Endometrium (tissue), 2 donors: ENCODE data around the gene LIMD2.

Experiments used
- FAIRE-seq: peaks from 2 replicates; lab custom pipeline; 2012; peaks lifted over from hg19 to GRCh38; lab: Jason Lieb, UNC
- donor health status: control.
- donor health status: control.

The LIMD2 gene

DNA sequence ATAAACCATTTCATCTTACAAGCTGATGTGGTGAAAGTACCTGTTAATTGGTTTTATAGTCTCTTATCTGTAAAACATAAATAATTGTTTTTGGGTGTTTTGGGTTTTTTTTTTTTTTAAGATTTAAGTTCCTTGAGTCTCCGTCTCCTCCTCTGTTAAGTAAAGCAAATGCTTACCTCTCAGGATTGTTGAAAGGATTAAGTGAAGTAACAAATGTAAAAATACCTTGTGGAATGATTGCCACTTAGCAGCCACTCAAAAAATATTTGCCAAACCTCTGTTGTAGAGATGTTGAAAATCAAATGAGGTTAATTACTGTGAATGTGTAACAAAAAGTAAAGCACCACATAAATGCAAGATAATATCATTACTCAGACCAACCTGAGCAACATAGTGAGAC lies 19.2 kb downstream of the LIMD2 start:
- no peak for FAIRE-seq

DNA sequence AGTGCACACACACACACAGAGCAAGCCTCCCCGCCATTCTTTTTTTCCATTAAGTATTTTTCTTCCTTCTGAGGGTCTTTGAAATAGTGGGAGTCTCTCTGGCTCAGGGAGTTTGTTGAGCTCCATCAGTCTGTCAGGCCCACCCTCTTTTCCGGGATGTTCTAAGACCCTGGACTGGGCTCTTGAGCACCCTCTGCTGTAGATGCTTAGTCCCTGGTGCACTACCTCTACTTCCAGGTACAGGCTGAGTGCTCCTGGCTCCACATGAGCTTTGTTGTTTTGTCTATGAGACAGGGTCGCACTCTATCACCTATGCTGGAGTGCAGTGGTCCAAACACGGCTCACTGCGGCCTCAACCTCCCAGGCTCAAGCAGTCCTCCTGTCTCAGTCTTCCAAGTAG lies 20.7 kb downstream of the LIMD2 start:
- no peak for FAIRE-seq

DNA sequence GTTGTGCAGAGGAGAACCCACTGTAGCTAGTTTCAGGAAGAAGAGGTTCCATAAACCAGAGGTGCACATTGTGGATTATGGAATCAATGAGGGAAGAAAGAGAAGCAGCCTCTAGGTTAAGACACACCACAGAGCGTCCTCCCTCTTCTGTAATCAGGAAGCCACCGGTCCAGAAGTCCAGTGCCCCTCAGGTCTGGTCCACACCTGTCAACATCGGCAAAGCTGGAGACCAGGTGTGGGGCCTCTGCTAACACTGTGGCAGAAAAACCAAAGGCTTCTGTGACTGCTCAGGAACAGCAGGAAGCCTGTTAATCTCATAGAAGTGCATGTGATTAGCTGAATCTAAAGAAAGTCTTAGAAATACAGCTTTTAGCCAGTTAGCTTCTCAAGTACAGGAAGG lies 23.3 kb downstream of the LIMD2 start:
- FAIRE-seq, result no peak

DNA sequence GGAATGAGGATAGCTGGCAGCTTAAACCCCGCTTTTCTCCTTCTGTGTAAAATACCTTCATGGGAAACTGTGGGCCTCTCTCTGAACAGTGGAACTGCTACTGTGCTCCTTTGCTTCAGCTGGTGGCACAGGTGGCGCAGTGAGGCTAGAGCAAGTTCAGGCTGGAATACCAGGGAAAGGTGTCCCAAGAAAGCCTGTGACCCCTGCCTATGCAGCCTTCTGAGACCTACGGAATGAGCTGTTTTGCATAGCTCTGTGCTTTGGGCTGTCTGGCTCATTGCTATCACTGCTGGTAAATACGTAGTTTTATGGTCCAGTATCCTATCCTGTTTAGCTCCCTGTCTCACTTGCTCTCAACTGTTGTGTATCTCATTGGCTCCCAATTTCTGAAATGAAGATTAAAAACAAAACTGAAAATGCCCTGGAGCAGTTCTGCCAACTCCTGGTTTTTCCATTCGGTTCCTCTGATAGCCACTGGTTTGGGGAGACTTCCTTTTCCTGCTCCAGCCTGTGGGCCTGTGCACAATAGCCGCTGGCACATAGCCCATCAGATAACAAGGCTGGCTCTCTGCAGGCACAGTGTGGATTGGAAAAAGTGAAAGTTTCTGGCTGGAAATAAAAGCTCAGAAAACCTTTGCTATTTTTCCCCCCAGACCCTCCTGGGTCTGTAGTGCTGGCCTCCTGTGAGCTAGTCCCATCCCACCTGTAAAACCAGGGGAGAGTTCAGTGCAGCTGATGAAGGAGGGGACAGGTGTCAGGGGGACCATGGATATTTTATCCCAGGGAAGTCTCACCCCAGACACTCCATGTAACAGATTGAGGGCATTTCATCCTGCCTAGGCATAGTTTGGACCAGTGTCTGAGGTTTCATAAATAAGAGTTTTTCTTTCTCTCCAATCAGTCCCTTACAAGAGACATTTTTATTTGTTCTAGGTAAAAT lies 24.0 kb downstream of the LIMD2 start:
- no peak for FAIRE-seq

DNA sequence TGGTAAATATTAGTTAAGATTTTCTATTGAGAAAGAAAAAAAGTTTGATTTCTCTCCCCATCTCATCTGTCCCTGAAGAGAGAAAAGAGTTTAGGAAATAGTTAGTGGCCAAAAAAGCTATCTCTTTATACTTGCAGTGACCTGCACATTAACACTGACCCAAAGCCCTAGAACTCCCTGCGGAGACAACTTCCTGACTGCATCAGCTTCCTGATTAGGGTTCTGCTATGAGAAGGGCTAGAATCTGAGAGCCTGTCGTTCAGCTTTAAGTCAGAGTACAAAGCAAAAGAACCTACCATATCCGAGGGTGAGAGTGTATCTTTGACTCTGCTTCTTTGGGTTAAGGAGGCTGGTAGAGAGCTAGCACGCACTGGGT lies 24.7 kb downstream of the LIMD2 start:
- FAIRE-seq, result no peak

DNA sequence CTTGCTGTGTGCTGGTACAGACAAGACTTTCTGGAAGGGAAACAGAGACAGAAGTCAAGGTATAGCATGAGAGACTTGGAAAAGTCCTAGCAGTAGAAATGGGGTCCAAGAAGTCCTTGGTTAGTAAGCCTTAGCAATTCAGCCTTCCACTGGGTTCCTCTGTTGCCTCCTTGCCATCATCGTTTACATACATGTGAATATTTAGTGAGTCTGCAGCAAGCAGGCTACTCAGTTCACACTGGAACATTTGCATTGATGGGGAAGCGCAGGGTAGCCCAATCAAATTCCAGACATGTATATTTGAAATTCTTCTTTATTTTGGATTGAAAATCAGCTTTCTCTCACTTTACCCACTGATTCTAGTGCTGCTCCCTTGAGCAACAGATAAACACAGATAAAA lies 27.1 kb downstream of the LIMD2 start:
- no peak for FAIRE-seq

DNA sequence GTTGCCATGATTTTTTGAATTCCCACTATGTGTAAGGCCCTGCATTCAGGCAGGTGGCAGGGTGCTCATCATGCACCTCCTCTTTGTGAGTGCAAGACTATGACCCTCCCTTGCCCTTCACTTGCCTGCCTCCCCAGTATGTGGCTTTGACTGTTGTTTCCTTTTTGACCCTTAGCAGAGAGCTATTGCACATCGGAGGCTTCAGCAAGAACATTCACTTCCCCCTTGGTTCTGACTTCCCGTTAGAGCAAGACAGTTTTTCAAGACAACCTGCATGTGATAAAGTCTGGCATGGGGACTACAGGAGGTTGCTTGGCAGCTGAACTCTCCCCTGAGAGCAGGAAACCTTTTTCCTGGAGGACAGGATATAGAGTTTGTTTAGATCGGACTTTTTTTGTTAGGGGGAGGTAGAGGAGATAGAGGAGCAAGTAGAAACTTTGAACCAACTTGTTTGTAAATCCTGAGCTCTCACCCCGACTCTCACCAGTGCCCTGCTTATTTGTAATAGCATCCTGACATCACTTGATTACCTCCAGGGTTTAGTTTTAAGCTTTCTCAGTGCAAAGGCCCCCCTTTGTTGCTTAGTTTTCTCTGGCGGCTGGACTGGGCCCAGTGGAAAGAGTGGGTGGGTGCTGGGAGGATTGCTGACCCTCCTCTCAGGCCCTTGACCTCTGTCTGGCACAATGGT lies 34.3 kb downstream of the LIMD2 start:
- FAIRE-seq, result no peak

DNA sequence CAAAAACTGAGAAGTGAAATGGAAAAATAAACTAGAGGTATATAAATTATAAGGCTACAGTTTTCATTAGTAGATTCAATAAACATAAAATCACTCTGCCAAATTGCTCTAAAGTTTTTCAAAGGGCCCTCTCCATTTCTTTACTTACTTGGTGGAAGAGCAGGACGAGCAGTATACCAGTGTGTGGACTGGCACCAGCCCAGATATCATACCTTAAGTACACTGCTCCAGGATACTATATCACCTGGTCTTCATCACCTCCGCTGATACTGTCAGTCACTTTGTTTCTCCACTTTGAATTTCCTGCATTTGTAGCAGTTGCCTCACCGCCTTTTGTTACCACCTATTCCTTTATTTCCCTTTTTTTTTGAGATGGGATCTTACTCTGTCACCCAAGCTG lies 40.1 kb downstream of the LIMD2 start:
- FAIRE-seq, result no peak

DNA sequence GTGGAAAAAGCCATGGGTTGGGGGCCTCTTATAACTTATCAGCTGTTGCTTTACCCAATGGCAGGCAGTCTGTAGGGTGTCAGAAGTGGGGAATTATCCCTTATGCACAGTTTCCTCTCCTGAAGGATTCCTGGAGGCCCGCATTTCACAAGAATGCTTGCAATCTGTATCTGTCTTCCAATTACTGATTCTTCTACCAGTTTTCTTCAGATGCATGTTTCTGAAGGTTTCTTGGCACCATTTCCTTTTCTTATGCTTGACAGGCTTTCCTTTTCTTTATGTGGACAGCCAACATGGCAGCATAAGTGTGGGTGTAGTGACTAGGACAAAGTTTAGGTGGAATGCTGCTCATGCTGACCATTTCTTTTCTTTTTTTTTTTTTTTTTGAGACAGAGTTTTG lies 41.6 kb downstream of the LIMD2 start:
- no peak for FAIRE-seq

DNA sequence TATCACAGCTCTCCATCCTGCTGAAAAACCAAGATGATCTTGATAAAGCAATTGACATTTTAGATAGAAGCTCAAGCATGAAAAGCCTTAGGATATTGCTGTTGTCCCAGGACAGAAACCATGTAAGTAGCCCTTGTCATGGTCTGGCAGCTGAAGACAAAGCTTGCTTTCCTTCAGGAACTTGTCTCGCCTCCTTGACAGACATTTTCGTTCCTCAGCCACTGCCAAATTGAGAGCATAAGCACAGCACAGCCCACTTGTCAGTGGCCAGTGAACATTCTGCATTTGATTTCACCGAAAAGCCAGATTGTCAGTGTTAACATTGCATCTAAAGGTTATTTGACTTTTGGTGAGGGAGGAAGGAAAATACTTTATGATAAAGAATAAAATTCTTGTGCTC lies 42.1 kb downstream of the LIMD2 start:
- FAIRE-seq, result no peak

DNA sequence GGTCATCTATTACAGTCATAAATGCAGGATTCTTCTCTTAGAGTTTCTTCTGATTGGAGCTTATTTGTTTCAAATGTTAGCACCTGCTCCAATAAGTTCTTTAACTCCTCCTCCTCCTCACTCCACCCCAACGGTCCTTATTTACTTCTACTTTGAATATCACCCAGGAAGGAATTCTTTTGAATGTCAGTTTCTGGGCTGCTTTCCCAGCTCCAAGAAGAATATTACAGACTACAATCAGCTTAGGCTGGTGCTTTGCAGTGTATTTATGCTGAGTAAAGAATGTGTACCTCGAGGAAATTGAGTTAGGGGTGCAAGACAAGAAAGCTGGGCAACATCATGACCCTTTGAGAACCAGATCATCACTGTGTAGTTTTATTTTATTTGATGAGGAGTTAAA lies 46.9 kb downstream of the LIMD2 start:
- no peak for FAIRE-seq

DNA sequence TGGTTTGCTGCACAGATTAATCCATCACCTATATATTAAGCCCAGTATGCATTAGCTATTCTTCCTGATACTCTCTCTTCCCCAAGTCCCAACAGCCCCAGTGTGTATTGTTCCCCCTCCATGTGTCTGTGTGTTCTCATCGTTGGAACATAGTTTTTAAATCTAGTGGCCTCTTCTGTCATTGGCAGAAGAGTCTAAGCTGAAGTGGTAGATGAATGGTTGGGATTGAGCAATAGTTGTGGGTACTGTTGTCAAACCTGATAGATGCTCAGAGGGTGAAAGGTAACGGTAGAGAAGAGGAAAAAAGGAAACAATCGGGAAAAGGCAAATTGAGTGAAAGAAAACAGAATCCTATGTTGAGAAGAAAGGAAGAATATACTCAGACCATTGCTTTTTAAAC lies 47.8 kb downstream of the LIMD2 start:
- no peak for FAIRE-seq

DNA sequence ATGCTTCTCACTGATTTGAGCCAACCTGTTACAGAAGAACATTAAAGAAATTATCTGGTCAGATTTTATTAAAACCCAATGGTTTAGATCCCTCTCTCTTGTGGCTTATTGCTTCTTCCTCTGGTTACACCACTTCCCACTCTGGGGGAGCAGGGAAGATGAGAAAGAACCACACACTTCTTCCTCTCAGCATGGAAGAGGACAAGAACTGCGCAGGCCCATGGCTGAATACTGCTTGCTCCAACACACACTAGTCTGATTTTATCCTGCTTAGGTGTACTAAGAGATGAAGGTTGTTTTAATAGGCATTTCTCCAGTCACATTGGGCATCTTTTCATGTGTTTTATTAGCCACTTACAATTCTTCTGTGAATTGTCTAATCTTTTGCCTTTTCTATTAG lies 50.1 kb downstream of the LIMD2 start:
- FAIRE-seq, result no peak

DNA sequence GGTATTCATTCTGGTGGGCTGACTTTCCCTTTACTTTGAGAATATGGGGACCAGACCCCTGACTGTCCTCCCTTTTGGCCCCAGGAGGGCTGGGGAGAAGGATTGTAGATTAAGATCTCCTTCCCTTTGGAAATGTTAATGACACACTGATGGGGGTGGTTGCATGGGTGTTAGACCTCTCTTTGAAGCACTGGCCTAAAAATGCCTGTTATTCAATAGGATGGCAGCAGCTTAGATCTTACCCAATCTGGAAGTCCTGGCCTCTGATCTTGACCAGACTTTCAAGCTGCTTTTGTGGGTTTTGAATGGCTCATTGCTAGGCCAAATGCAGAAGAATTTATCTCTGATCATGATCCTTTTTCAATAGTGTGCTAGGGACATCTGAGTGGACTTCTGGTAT lies 52.0 kb downstream of the LIMD2 start:
- no peak for FAIRE-seq

DNA sequence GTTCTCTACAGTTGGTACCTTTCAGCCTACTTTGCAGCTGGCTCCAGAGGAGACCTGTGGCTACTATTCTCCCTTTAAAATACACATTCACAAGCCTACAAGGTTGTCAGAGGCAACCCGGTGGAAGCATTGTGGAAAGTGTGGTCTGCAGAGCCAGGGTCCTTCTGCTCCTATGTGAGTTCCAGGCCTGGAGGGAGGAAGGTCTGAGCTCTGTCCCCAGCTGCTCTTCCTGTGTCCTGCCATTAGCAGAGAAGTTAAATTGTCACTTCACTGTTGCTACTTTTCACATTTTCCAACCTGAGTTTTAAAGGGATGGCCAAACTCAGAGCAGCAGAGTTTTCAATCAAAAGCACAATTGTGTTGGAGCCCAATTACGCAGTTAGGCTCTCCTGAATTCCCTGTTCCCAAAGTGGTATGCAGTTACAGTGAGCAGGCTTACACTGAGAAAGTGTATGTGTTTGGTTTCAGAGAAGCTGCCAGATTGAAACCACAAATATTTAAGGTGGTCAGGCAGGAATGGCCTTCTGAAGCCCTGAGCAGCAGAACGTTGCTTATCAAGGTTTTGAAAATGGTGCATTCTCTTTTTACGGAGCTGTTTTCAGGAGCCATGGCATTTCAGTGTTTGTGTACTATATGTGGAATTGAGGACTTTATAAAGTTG lies 52.7 kb downstream of the LIMD2 start:
- FAIRE-seq, result no peak

DNA sequence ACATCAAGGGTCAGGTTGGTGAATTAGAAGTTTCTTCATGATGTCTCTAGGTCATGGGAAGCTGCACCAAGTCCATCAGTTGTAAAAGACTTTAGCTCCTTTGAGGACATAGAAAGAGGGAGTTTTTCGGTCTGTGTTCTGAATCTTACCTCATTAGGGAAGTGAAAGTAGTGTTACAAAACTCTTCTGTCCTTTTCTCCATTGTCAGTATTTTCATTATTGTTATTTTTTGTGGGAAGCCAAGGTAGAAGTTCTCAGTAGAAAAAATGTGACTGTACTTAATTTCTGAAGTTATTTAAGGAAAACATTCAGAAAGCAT lies 53.5 kb downstream of the LIMD2 start:
- FAIRE-seq, result no peak
